HepG2 (cell line): ENCODE data around the gene PRTN3. TPM values are rescaled to one million over a fixed set of nuclear protein-coding genes. Genes with fewer than 3 reads are reported as not detected.

ENCODE experiments used
- CSRNP1 ChIP-seq: sonication (generic); formaldehyde crosslinking; IDR thresholded peaks from 2 replicates; pipeline ENCODE4 v1.8.1; 2023; ENCODE audit warnings: mild to moderate bottlenecking, missing genetic modification reagents
- DNMT1 ChIP-seq: sonication (generic); formaldehyde crosslinking; IDR thresholded peaks from 2 replicates; pipeline ENCODE4 v1.5.1; 2020; ENCODE audit warnings: mild to moderate bottlenecking, missing genetic modification reagents
- HIC2 ChIP-seq: sonication (generic); formaldehyde crosslinking; IDR thresholded peaks from 2 replicates; pipeline ENCODE4 v1.9.0; 2022; ENCODE audit warnings: low read depth, missing genetic modification reagents
- MLX ChIP-seq: IDR thresholded peaks from 2 replicates; pipeline ENCODE4 v1.6.1; 2016
- NFIB ChIP-seq: sonication (generic); formaldehyde crosslinking; IDR thresholded peaks from 2 replicates; pipeline ENCODE4 v1.9.0; 2021; ENCODE audit warnings: missing genetic modification reagents, mild to moderate bottlenecking, borderline replicate concordance
- PCBP1 ChIP-seq: fragments of 200-400 bp; formaldehyde crosslinking; IDR thresholded peaks from 2 replicates; pipeline ENCODE4 v1.6.1; 2017; ENCODE audit warnings: mild to moderate bottlenecking, low read depth, low read length, borderline replicate concordance
- RBM22 ChIP-seq: fragments of 200-400 bp; formaldehyde crosslinking; optimal IDR thresholded peaks from 2 replicates; pipeline ENCODE3; 2017; ENCODE audit warnings: mild to moderate bottlenecking, low read length, moderate library complexity
- SKIL ChIP-seq: sonication (generic); formaldehyde crosslinking; IDR thresholded peaks from 2 replicates; pipeline ENCODE4 v1.8.0; 2022; ENCODE audit warnings: missing genetic modification reagents, mild to moderate bottlenecking, moderate library complexity, borderline replicate concordance
- SRSF9 ChIP-seq: fragments of 200-400 bp; formaldehyde crosslinking; IDR thresholded peaks from 2 replicates; pipeline ENCODE4 v1.6.1; 2018; ENCODE audit warnings: borderline replicate concordance, mild to moderate bottlenecking, low read depth, low read length; ENCODE audit not compliant: insufficient read depth, poor library complexity, severe bottlenecking
- SUZ12 ChIP-seq: fragments of 150-350 bp; IDR thresholded peaks from 2 replicates; pipeline ENCODE4 v1.6.1; 2014; ENCODE audit warnings: low read depth, low read length
- XBP1 ChIP-seq: sonication (generic); formaldehyde crosslinking; IDR thresholded peaks from 2 replicates; pipeline ENCODE4 v1.5.0; 2020; ENCODE audit warnings: missing genetic modification reagents
- XRCC5 ChIP-seq: fragments of 200-400 bp; formaldehyde crosslinking; optimal IDR thresholded peaks from 2 replicates; pipeline ENCODE3; 2017; ENCODE audit warnings: mild to moderate bottlenecking, low read length
- ZBTB7A ChIP-seq: sonication (generic); formaldehyde crosslinking; IDR thresholded peaks from 2 replicates; pipeline ENCODE4 v1.8.0; 2022; ENCODE audit warnings: mild to moderate bottlenecking, missing genetic modification reagents
- ZC3H13 ChIP-seq: sonication (generic); formaldehyde crosslinking; IDR thresholded peaks from 2 replicates; pipeline ENCODE4 v1.8.1; 2023; ENCODE audit warnings: mild to moderate bottlenecking, missing genetic modification reagents, moderate library complexity
- ZFP41 ChIP-seq: sonication (generic); formaldehyde crosslinking; IDR thresholded peaks from 2 replicates; pipeline ENCODE4 v1.4.0; 2020; ENCODE audit warnings: mild to moderate bottlenecking, missing genetic modification reagents, borderline replicate concordance
- ZKSCAN8 ChIP-seq: IDR thresholded peaks from 2 replicates; pipeline ENCODE4 v1.6.1; 2016; ENCODE audit warnings: borderline replicate concordance, missing genetic modification reagents, missing compliant biosample characterization
- ZMAT5 ChIP-seq: sonication (generic); formaldehyde crosslinking; IDR thresholded peaks from 2 replicates; pipeline ENCODE4 v1.5.0; 2020; ENCODE audit warnings: mild to moderate bottlenecking, low read depth, missing genetic modification reagents, borderline replicate concordance
- ZNF224 ChIP-seq: sonication (generic); formaldehyde crosslinking; IDR thresholded peaks from 2 replicates; pipeline ENCODE4 v1.5.0; 2020; ENCODE audit warnings: mild to moderate bottlenecking, missing genetic modification reagents
- ZNF335 ChIP-seq: sonication (generic); formaldehyde crosslinking; IDR thresholded peaks from 2 replicates; pipeline ENCODE4 v1.4.0; 2020; ENCODE audit warnings: missing genetic modification reagents
- ZNF546 ChIP-seq: sonication (generic); formaldehyde crosslinking; conservative IDR thresholded peaks from 2 replicates; pipeline ENCODE4 v1.8.1; 2023; ENCODE audit warnings: mild to moderate bottlenecking, missing genetic modification reagents
- ZNF7 ChIP-seq: IDR thresholded peaks from 2 replicates; pipeline ENCODE4 v1.6.1; 2016; ENCODE audit warnings: missing biosample characterization, missing genetic modification reagents
- ZNF749 ChIP-seq: sonication (generic); formaldehyde crosslinking; IDR thresholded peaks from 2 replicates; pipeline ENCODE4 v1.8.0; 2022; ENCODE audit warnings: mild to moderate bottlenecking, missing genetic modification reagents, moderate library complexity, borderline replicate concordance
- ZNF773 ChIP-seq: sonication (generic); formaldehyde crosslinking; IDR thresholded peaks from 2 replicates; pipeline ENCODE4 v1.4.0; 2020; ENCODE audit warnings: missing genetic modification reagents, borderline replicate concordance
- polyA plus RNA-seq, 8 experiments: library from polyadenylated mRNA; depleted of rRNA in 3 of 8; stranded (reverse) in 7 of 8; unstranded in 1 of 8; fragments of >200 nt; fragmentation: Illumina TruSeq in 4 of 8; extraction: Trizol in 4 of 8; gene quantifications; 2 replicates each; pipeline versions ENCODE4 v1.2.1 to v1.2.3, GENCODE V29; 2011 to 2016; ENCODE audit warnings: low read depth in 4 of 8, missing spikeins in 1 of 8, mixed read lengths in 1 of 8; ENCODE audit not compliant: insufficient read depth in 1 of 8
- total RNA-seq, 5 experiments: library from RNA; depleted of rRNA; stranded (reverse); fragments of >200 nt; fragmentation: Illumina TruSeq; extraction: Trizol; gene quantifications; 2 replicates each; pipeline ENCODE4 v1.2.3, GENCODE V29; 2016; ENCODE audit warnings: low read depth in 1 of 5

PRTN3 gene
- total and polyA plus RNA-seq, 2 of the 13 experiments (the other 11 are each of a cell fraction or from before 2014, with no cell fraction given): not detected

GRCh38 chr19:814152-815078 lies 26.4 kb upstream of the PRTN3 start (continued):
- TF ChIP-seq HIC2 (CRISPR knock-in tag) (no peak), ZFP41 (CRISPR knock-in tag) (no peak), NFIB (no peak), XRCC5 (no peak), PCBP1 (0 out of 2 replicates have a peak, but pooled peaks have one; percentile 74), ZKSCAN8 (CRISPR knock-in tag) (no peak), MLX (CRISPR knock-in tag) (no peak), DNMT1 (CRISPR knock-in tag) (no peak), XBP1 (no peak), ZNF749 (CRISPR knock-in tag) (no peak), ZNF773 (CRISPR knock-in tag) (0 out of 2 replicates have a peak, but pooled peaks have one; percentile 42), SUZ12 (no peak), SRSF9 (no peak), ZNF335 (CRISPR knock-in tag) (no peak), ZMAT5 (CRISPR knock-in tag) (no peak), ZC3H13 (CRISPR knock-in tag) (0 out of 2 replicates have a peak, but pooled peaks have one; percentile 16), ZBTB7A (no peak), SKIL (CRISPR knock-in tag) (no peak), RBM22 (peak; percentile 38), ZNF546 (CRISPR knock-in tag) (no peak), CSRNP1 (CRISPR knock-in tag) (no peak), ZNF7 (CRISPR knock-in tag) (no peak), ZNF224 (no peak)
